NCI-H460 (cell line): ENCODE data around the gene GRAMD1B. TPM values are rescaled to one million over a fixed set of nuclear protein-coding genes. Genes with fewer than 3 reads are reported as not detected.
"Not testable (repeated sequence)": the region's sequence is repeated elsewhere in the genome, so short reads cannot be mapped to it uniquely, and the experiment has no call there.

ENCODE experiments used
- DNase-seq: peaks from one replicate; pipeline ENCODE4 v3.0.0-alpha.2; 2016; ENCODE audit warnings: low read depth; ENCODE audit errors: extremely low read depth
- total RNA-seq: library from RNA; depleted of rRNA; stranded (reverse); fragments of >200 nt; shearing (Covaris generic); gene quantifications from 2 replicates; pipeline ENCODE4 v1.2.3, GENCODE V29; 2014

Gene GRAMD1B
- total RNA-seq, 1 experiment from 2014 or later, result 279 TPM

DNA sequence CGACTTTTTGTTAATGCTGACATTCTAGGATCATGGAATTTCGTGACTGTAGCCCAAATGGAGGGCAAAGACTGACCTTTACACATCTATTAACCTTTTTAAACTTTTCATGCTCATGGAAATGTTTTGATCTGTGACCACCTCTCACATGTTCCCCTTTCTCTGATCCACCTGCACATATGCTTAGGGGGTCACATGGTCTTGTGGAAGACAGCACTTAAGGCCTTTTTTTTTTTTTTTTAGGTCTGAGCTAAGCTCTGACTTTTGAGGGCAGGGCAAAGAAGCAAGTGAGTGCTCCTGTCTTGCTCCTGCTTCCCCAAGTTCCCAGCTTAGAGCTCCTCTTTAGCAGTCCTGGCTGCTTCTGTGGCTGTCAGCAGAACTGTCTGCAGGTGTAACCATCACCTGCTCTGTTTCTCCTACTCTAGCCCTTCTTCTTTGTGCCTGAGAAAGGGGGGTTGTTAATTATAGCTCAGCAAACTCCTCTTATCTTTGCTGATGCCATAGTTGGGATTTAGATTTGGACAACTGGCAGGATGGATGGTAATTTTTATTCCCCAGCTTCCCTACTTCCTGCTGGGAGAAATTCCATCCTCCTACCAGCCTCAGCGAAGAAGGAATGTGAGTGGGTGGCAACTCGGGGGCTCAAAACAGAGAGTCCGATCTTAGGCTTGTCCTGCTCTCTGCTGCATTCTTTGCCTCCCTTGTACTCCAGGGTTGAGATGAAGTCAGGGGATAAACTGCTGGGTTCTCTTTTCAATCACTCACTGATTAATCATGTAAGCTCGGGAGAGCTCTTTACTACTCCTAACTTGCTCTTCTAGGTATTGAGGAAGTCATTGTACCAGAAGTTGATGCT is 64.4 kb downstream of the GRAMD1B start:
- DNase-seq, result no peak

DNA sequence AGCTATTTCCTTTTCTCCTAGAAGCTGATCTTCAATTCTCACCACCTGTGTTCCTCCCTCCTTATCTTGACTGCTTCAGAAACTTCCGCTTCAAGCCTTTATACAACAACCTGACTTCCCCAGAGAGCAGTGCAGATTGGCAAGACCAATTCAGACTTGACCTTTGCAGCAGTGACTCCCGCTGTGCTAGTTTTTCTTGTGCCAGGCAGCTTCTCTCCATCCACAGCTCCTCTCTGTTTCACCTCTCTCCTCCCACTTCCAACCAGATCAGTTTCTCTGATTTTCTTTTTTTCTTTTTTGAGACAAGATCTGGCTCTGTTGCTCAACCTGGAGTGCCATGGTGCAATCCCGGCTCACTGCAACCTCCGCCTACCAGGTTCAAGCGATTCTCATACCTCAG is 74.3 kb downstream of the GRAMD1B start:
- no peak for DNase-seq

DNA sequence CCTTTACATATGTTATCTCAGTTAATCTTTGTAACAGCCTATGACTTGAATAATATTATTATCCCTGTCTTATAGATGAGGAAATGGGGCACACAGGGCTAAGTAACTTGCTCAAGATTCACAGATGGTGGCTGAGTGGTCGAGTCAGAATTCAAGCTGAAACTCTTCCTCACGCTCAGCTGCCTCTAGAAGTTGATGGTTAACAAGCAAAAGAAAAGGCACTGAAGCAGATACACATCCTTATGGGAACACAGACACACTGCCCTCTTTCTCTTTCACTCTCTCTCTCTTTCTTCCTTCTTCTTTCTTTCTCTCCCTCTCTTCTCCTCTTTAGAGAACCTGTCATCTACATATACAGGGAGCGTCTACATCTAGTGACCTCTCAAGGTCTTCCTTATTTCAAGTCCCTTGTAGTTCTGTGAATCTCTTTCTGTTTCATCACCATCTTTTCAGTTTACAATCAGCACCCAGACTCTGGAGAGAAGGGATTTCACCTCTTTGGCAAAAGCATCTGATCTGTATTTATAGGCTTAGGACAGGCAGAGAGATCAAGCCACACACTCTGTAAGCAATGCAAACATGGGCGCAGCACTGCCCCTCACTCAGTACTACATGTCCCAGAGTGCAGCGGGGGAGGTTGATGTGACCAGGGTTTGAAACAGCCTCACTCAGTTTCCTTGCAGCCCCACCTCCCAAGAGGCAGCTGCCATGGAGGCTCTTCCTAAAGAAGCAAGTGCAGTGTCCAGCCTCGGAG is 75.7 kb downstream of the GRAMD1B start:
- no peak for DNase-seq

DNA sequence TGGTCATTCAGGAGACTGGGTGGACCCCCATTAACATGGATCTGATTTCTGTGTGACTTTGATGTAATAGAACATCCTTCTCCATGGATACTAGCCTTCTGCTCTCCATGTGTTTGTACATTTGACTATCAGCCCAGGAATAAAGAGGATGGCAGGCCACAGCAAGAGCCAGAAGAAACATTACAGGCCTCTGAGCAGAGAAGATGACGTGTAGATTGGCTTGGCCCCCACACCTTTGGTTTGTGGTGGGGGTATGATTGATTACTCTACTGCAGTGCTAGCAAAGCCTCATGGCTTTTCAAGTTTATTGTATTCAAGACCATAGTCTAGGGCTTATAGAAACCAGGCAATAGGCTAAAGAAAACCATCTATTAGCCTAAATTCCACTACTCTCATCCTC is 77.0 kb downstream of the GRAMD1B start:
- DNase-seq, result no peak

DNA sequence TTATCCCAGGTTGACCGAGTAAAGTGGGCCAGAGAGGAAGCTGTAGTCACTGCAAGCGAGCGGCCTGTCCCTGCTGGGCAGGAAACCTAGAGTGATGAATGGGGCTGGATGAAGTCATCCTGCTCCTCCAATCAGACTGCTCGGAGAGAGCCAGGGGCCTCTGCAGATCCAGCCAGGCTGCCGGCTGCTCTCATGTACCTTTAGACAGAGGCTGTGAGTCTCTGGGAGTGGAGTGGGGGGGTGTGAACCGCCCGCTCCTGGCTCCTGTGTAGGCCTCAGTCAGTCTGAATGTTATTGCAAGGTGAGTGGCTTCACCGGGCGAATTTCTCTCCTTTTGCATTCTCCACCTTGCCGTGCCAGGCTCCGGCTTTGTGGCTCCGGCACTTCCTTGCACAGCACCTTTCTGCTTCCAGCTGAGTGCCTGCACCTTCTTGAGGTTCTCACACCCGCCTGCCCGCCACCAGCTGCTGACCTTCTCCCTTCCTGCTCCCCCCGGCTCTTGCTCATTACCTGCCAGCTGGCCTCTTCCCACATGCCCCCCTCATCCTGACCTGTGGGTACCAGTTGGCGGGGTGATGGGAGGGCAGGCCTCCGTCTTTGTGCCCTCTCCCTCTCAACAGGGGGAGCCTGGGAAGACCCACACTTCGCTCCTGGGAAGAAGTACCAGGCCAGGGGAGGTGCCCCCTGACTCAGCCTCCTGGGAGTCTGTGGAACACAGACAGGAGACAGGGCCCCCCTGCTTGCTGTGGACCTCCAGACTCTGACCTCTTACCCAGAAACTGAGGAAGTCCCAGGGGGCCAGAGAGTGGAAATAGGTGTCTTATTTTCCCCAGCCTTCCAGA is 79.9 kb downstream of the GRAMD1B start:
- no peak for DNase-seq

DNA sequence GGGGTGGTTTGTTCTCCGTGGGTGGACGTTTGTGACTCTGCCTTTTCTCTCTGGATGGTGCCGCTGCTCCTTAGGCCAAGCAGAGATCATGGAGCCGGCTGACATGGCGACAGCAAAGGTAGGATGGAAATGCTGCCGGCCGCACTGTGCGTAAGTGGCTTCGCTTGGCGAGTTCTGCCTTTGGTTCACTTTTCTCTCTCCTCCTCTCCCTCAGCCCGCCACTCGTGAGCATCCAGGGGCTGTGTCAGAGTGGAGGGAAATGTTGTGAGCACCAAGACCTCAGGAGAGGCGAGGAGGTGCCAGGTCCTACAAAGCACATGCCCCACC is 80.5 kb downstream of the GRAMD1B start:
- DNase-seq, result no peak

DNA sequence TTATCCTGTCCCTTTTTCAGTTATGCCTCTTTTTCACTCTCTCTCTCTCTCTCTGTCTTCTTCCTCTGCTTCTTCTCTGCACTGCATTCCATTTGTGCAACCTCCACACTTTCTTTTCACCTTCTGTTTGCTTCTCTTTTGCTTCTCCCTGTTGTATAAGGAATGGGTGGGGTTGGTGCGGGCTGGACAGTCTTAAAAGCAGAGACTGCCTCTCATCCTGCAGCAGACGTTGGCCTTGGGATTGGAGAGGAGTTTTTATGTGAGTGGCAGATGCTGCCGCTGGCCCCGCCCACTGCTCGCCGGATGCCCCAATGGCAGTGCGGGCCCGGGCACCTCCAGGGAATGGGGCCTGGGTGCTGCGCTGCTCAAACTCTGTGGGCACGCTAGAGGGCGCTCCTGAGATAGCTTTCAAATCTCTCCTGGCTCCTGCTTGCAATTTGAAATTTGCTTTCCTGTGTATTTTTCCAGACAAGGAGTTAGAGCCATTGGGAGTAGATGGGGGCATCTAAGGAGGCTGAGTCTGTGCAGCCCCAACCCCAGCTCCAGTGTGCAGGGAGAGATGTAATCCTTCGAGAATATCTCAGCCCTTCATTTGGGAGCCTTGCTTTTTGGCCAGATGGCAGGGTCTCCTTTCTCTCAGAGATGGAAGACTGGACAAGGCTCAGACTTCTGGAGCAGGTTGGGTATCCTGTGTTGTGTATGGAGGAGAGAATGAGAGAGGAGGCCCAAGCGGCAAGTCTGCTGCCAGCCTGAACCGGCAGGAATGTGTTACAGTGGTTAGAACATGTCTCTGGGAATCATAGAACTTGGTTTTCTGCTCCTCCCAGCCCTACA is 81.2 kb downstream of the GRAMD1B start:
- DNase-seq, result peak; percentile 84

DNA sequence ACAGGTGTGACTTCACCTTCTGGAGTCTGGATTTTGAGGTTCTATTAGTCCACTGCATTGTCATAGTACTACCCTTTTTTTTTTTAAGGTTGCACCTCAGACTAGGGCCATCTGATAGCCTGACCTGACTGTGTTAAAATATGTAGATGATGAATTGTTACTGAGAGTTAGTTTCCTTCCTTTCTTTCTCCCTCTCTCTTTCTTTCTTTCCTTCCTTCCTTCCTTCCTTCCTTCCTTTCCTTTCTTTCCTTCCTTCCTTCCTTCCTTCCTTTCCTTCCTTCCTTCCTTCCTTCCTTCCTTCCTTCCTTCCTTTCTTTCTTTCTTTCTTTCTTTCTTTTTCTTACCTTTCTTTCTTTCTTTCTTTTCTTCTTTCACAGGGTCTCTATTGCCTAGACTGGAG is 83.2 kb downstream of the GRAMD1B start:
- not testable (repeated sequence) for DNase-seq

DNA sequence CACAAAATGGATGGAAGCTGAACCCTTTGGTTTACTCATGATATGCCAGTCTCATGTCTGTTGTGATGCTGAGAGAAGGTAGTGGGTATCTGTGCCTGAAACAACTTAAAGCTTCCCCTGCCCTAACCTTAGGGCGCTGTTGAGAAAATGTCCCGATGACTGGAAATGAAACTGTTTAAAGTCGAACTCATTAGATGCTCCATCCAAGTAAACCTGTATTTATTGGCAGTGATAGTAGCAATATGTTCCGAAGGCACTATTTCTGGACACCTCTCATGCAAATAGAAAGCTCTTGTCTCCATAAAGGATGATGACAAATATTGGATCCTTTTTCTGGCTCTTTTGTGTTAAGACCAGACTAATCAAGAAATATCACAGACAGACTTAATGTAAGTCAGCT is 86.2 kb downstream of the GRAMD1B start:
- no peak for DNase-seq

DNA sequence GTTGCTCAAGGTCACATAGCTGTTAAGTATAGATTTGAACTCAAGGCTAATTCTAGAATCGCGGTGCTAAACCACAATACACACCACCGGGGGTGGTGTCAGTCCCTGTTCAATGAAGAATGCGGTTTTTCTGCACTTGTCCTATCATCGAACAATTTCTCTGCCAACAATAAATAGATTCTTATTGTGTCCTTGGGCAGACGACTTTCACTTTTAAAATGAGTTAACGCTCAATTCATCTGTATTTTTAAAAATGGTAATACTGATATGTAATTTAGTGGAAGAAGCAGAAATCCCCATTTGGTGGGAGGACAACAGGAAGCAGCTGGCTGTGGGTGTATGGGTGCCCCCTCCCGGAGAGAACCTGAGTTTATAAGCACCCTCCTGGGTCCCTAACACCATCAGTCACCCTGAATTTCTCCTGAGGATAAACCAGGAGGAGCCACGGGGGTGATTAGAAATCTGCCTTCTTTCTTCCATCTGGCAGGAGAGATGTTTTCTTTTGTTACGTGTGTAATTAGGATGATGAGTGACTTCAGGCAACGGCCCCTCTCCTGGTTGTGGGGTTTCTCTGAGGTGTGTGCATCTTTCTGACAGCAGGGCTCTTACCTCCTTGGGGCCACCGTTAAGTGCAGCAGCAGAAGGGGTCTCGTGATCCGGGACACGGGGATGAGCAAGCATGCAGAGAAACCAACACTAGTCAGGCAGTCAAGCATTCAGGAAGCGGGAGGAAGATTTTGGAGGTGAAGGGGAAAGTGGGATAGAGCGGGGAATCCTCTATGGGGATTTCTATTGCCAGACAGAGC is 87.7 kb downstream of the GRAMD1B start:
- DNase-seq, result no peak

DNA sequence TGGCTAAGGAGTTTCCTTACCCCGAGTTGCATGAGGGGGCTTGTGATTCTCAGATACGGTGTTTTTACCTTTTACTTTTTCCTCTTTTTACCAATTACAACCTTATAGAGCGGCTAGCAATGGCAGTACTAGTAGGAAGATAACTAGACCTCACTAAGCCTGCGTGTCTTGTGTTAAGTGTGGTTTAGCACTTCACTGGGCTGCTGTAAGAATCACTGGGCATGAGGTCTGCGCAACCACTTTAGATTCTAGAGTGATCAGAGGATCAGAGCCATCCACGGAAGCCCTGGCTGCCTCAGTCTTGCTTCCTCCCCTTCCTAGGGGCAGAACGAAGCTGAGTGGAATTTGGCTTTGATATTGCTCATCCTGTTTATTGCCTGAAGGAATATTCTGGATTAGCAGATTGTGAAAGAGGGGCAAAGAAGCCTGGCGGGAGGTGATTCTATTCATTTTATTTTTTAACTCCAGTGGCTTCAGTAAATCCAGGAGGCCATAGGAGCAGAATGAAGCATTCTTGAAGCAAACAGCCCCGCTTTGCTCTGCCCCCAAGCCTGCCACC is 88.5 kb downstream of the GRAMD1B start:
- DNase-seq, result no peak

DNA sequence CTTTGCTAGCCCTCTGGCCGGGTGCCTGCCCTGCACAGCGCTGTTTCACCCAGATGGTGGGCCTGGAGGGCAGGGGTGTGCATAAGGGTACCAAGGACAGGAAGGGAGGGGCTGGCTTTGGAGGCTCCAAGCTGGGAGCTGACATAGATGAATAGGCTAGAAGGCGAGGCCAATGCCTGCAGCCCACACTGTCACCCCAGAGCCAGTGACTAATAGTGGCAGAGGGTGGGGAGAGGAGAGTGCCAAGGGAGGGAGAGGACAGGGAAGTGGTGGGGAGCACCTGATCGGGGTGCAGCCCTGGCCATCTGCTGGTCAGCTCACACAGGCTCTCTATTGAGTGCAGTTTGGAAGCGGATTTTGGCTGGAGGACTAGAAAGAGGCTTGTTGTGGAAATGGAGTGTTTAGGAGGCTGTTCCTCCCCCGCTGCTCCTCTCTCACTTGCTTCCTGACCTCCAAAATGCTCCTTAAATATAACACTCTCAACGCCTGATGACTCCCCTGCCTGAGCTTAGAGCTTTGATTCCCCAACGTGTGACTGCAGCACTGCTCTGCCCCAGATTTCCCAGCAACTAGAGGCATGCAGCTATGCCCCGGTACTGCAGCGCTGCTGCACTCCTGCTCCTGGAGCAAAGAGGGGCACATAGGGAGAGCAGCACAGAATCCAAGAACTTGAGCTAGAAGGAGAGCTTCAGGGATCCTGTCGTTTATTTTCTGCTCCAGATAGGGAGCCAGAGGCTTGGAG is 89.2 kb downstream of the GRAMD1B start:
- no peak for DNase-seq

DNA sequence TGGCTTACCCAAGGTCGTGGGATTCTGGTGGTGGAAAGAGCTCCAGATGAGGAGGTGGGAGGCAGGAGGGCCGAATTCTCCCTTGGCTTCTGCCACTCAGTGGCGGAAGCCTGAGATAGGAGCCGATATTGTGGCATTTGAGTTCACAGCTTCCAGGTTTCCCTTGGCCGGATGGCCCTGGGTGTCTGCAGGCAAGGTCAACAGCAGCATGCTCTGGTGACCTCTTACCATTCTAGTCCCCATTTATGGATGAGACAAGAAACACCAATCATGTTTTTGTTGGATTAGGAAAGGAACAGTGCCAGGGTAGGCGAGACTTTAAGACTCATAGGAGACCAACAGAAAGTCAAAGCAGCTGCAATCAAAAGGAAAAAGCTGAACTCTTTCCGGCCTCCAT is 89.7 kb downstream of the GRAMD1B start:
- DNase-seq, result no peak

DNA sequence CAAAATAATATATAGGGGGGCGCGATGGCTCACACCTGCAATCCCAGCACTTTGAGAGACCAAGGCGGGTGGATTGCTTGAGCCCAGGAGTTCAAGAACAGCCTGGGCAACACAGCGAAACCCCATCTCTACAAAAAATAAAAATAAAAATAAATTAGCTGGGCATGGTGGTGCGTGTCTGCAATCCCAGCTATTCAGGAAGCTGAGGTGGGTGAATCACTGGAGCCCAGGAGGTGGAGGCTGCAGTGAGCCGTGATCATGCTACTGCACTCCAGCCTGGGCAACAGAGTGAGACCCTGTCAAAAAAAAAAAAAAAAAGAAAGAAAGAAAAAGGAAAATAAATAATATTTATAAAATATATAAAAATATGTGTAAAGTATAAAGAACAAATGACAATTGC is 90.4 kb downstream of the GRAMD1B start:
- not testable (repeated sequence) for DNase-seq

DNA sequence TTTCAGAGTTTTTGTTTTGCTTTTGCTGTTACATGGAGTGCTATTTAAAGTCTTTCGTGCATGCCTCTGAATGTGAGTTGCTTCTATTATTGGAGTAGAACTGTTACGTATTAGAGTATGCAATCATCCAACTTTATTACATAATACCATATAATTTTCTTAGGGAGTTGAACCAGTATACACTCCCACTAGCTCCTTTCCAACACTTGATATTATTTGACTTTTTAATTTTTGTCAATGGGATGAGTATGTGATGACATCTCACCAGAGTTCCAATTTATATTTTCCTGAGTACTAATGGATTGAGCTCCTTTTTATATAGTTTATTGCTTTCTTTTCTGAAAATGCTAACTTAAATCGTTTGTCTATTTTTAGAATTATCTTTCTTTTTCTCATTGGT is 90.9 kb downstream of the GRAMD1B start:
- DNase-seq, result no peak

DNA sequence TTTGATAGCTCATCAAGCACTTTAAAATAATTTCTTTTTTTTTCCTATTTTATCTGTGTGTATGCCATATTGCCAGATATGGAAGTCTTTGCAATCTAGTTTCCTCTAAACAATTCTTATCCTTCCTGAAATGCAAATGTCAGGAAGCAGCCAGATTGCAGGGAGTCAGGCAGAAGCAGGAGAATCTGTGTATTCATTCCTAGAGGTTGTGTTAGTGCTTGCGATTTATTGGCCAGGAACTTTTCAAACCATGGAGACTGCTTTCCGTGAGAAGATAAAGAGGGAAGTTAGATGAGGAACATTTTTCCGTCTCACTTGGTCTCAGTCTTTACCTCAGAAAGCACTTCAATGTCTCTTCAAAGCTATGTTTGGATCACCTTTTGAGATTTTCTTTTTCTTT is 91.9 kb downstream of the GRAMD1B start:
- DNase-seq, result no peak

DNA sequence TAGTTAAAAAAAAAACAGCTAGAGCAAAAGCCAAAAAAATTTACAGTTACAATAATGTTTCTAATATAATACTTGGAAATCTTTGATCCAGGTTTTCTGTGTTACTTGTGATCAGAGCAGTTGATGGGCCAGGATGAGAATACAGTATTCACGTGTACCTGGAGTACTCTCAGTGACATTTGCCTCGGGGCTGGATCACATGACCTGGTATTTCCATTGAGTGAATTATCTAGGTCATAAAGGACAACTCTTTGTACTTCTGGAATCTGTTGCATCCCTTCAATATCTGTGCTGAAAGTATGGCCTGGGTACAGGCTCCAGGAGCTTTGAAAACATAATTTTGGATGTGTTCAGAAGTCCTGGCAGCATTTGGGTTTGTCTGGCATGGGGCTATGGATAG is 93.5 kb downstream of the GRAMD1B start:
- DNase-seq, result no peak

DNA sequence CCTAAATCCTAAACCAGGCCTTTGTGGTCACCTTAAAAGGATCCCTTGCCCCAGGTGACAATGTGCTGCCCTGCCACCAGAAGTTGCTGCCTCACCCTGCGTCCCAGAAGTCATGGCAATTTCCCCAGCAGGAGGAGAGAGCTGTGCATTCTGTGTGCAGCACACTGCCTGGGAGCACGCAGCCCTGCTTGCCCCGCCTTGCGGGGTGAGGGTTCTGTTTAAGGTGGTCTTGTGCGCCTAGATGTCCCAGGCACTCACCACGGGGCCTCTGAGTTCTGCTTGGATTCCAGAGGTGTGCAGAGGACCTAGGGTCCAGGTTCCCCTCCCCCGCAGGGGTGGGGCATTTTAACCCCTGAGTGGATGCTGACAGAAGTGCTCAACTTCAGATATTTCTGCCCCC is 95.0 kb downstream of the GRAMD1B start:
- no peak for DNase-seq

DNA sequence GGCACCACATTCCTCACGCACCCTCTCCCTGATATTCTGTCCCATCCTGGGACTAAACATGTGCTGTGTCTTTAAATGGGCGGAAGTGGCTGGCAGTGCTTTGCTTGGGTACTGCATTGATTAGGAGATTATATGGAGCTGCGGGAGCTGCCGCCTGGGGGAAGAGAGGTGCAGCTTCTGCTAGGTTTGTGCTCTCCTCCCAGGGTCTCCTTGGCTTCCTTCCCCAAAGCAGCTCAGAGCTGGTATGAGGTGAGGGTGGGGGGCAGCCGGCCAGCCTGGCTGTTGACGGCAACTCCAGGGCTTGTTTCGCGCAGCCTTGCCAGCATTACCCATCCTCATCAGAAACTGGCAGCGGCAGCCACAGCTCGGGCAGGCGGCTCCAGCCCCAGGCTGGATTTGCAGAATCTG is 95.4 kb downstream of the GRAMD1B start:
- DNase-seq, result no peak
